ENCODE measurements around the gene ECHS1.
A peak's percentile ranks its signal among the peaks of the same experiment; 100 is the strongest.

ECHS1 gene

GRCh38 chr10:133342942-133343341 lies 30.2 kb downstream of the ECHS1 start:
- DNase-seq, result no peak

- no peak for DNase-seq
These were observed 31.2 kb downstream of the ECHS1 start for GRCh38 chr10:133341983-133342382.

- DNase-seq, result no peak
These were observed 33.3 kb downstream of the ECHS1 start for GRCh38 chr10:133339708-133340380.

GRCh38 chr10:133338080-133339071 lies 34.8 kb downstream of the ECHS1 start:
- DNase-seq, result no peak

- no peak for DNase-seq
These were observed 35.8 kb downstream of the ECHS1 start for GRCh38 chr10:133337370-133337725.

GRCh38 chr10:133336577-133337369 lies 36.4 kb downstream of the ECHS1 start, which contains the start of gene CALY:
TSS of gene CALY (minus strand) at chr10:133336896. CDS start at chr10:133328989, 7,907 bp downstream.
- DNase-seq, result no peak

GRCh38 chr10:133336118-133336576 lies 37.0 kb downstream of the ECHS1 start:
- DNase-seq, result no peak

- peak; percentile 56 for DNase-seq
These were observed 37.7 kb downstream of the ECHS1 start for GRCh38 chr10:133335246-133336117.

- no peak for DNase-seq
These were observed 38.5 kb downstream of the ECHS1 start for GRCh38 chr10:133334503-133335245.

GRCh38 chr10:133332936-133333699 lies 40.0 kb downstream of the ECHS1 start:
- DNase-seq, result no peak

GRCh38 chr10:133329491-133330202 lies 43.5 kb downstream of the ECHS1 start:
- DNase-seq, result peak; percentile 77

- DNase-seq, result no peak
These were observed 44.5 kb downstream of the ECHS1 start for GRCh38 chr10:133328358-133329343.

GRCh38 chr10:133327651-133328357 lies 45.4 kb downstream of the ECHS1 start:
- DNase-seq, result no peak

GRCh38 chr10:133326745-133327650 lies 46.2 kb downstream of the ECHS1 start:
- no peak for DNase-seq

- DNase-seq, result no peak
These were observed 47.0 kb downstream of the ECHS1 start for GRCh38 chr10:133326223-133326551.
